Lung (tissue), 12 donors: ENCODE results near the gene TAGLN. TPM values are rescaled to one million over a fixed set of nuclear protein-coding genes. Genes with fewer than 3 reads are reported as not detected.
A peak's percentile ranks its signal among the peaks of the same experiment; 100 is the strongest.

Experiments
- ATAC-seq: fragments of 200-7000 bp; cut with Tn5 transposase; one replicate; pipeline ENCODE4 v1.9.1; 2020; ENCODE audit warnings: moderate number of reproducible peaks; ENCODE audit not compliant: insufficient read depth, low FRiP score
- DNase-seq, 3 donors: peaks; one replicate each; pipeline ENCODE4 v3.0.0-alpha.2; 2013 to 2017
- H3K27ac ChIP-seq, 2 donors: one replicate each; pipeline ENCODE4 v1.5.1; 2013; ENCODE audit warnings: mild to moderate bottlenecking in 2 of 2, moderate library complexity in 2 of 2, control low read depth in 1 of 2, inconsistent platforms in 1 of 2, low read depth in 1 of 2, low read length in 1 of 2
- H3K27me3 ChIP-seq, 3 donors: one replicate each; pipeline ENCODE4 v1.5.1; 2013; ENCODE audit warnings: low read length in 2 of 3; ENCODE audit not compliant: control insufficient read depth in 3 of 3, insufficient read depth in 3 of 3
- H3K36me3 ChIP-seq, 4 donors: one replicate each; pipeline ENCODE4 v1.5.1; 2013; ENCODE audit warnings: low read length in 4 of 4, mild to moderate bottlenecking in 1 of 4, moderate library complexity in 1 of 4; ENCODE audit not compliant: control insufficient read depth in 4 of 4, insufficient read depth in 4 of 4
- H3K4me1 ChIP-seq, 5 donors: one replicate each; pipeline ENCODE4 v1.5.1; 2013; ENCODE audit warnings: low read length in 5 of 5, mild to moderate bottlenecking in 2 of 5, moderate library complexity in 1 of 5; ENCODE audit not compliant: control insufficient read depth in 5 of 5, insufficient read depth in 5 of 5
- H3K4me3 ChIP-seq: one replicate; pipeline ENCODE4 v1.5.1; 2013; ENCODE audit warnings: mild to moderate bottlenecking, control low read depth, moderate library complexity
- H3K9ac ChIP-seq, 2 donors: one replicate each; pipeline ENCODE4 v1.5.1; 2013; ENCODE audit warnings: low read length in 2 of 2, control low read depth in 1 of 2; ENCODE audit not compliant: insufficient read depth in 1 of 2
- H3K9me3 ChIP-seq, 4 donors: one replicate each; pipeline ENCODE4 v1.5.1; 2013; ENCODE audit warnings: low read length in 3 of 4, mild to moderate bottlenecking in 1 of 4, moderate library complexity in 1 of 4; ENCODE audit not compliant: control insufficient read depth in 4 of 4, insufficient read depth in 3 of 4
- WGBS, 2 donors: extraction: QIAGEN DNeasy Blood & Tissue Kit; methylation state at CpG; one replicate each; pipeline ENCODE4 v1.1.7; 2013; 5-methylcytosine and 5-hydroxymethylcytosine counted together
- polyA plus RNA-seq, 2 donors: library from polyadenylated mRNA; stranded (reverse); fragments of 200-250 nt; gene quantifications; one replicate each; pipeline ENCODE4 v1.2.1, GENCODE V29; 2013
- total RNA-seq, 2 donors: library from RNA; depleted of rRNA in 1 of 2; stranded (reverse); fragments of >200 nt in 1 of 2; gene quantifications; one replicate each; pipeline ENCODE4 v1.2.1, GENCODE V29; 2014 to 2021
- TF ChIP-seq, protein P1 (sequence below): IDR thresholded peaks from 2 replicates; pipeline ENCODE4 v1.5.1; 2012; ENCODE audit warnings: mild to moderate bottlenecking; ENCODE audit errors: control extremely low read depth, extremely low read depth
- donor health status: control.
- donor health status: control.
- donor health status: Bipolar disorder and iron deficiency.
- donor health status: healthy.
- donor health status: DM: yes; HTN: yes; CAD: no.

Gene TAGLN
- total and polyA plus RNA-seq, 4 donors: 172 to 683 (median 519) TPM

- TF ChIP-seq, protein P1, sequence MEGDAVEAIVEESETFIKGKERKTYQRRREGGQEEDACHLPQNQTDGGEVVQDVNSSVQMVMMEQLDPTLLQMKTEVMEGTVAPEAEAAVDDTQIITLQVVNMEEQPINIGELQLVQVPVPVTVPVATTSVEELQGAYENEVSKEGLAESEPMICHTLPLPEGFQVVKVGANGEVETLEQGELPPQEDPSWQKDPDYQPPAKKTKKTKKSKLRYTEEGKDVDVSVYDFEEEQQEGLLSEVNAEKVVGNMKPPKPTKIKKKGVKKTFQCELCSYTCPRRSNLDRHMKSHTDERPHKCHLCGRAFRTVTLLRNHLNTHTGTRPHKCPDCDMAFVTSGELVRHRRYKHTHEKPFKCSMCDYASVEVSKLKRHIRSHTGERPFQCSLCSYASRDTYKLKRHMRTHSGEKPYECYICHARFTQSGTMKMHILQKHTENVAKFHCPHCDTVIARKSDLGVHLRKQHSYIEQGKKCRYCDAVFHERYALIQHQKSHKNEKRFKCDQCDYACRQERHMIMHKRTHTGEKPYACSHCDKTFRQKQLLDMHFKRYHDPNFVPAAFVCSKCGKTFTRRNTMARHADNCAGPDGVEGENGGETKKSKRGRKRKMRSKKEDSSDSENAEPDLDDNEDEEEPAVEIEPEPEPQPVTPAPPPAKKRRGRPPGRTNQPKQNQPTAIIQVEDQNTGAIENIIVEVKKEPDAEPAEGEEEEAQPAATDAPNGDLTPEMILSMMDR: no peak
- Histone ChIP-seq H3K4me1 (no peaks in the 10 kb centered on the region), H3K4me3 (no peak overlapping the region), H3K9ac (no peak overlapping the region), H3K36me3 (peaks cover 10 to 64% (median 17%) of the 10 kb centered on the region in 4 donors), H3K9me3 (no peaks in the 10 kb centered on the region), H3K27me3 (no peaks in the 10 kb centered on the region), H3K27ac (peak overlapping the region in 1 of 2 donors; percentile 57)
- 80 to 86% methylated on average over 20 of the region's 20 CpGs for WGBS, 2 donors
- ATAC-seq: no peak
- DNase-seq: no peak
Measured at GRCh38 chr11:117188620-117189081, 10.5 kb upstream of the TAGLN start.

- WGBS, 2 donors: 85 to 87% methylated on average over 22 of the region's 22 CpGs
- Histone ChIP-seq H3K4me3 (no peak overlapping the region), H3K36me3 (peaks cover 6 to 64% (median 14%) of the 10 kb centered on the region in 4 donors), H3K27ac (peak overlapping the region in 1 of 2 donors; percentile 57), H3K27me3 (no peaks in the 10 kb centered on the region), H3K9ac (no peak overlapping the region), H3K4me1 (no peaks in the 10 kb centered on the region), H3K9me3 (no peaks in the 10 kb centered on the region)
- TF ChIP-seq, protein P1: no peak
- DNase-seq: no peak
- peak; percentile 22 for ATAC-seq
Measured at GRCh38 chr11:117189191-117189940, 9.8 kb upstream of the TAGLN start.

DNA sequence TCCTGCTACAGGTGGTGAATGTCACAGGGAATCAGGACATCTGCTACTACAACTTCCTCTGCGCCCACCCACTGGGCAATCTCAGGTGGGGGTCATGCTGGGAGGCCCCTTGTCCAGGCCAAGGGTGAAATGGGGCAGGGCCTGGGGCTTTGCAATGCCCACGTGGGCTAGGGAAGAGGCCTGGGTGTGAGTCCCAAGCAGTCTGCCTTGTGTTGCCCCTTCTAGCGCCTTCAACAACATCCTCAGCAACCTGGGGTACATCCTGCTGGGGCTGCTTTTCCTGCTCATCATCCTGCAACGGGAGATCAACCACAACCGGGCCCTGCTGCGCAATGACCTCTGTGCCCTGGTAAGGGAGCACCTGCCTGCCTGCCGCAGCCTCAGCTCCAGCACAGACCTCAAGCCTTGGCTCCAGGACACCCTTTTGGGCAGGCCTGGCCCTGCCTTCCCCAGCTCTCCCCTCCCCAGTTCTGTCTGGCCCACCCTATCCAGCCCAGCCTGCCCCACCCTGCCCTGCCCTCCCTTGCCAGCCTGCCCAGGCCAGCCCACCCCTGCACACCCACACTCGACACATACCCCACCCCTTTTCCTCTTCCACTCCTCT, 9.1 kb upstream of the TAGLN start:
- TF ChIP-seq, protein P1: no peak
- DNase-seq: no peak
- Histone ChIP-seq H3K9ac (no peak overlapping the region), H3K36me3 (peaks cover 6 to 64% (median 14%) of the 10 kb centered on the region in 4 donors), H3K4me1 (no peaks in the 10 kb centered on the region), H3K9me3 (no peaks in the 10 kb centered on the region), H3K4me3 (no peak overlapping the region), H3K27me3 (no peaks in the 10 kb centered on the region), H3K27ac (peak overlapping the region in 1 of 2 donors; percentile 37)
- no peak for ATAC-seq
- WGBS, 2 donors: 68 to 78% methylated on average over 8 of the region's 8 CpGs
